C4-2B (cell line): ENCODE measurements around the gene MCCC2.

Experiments
- ZFX ChIP-seq: fragments of 450-650 bp; IDR thresholded peaks from 2 replicates; pipeline ENCODE4 v1.6.1; 2017
- TF ChIP-seq, protein P1 (sequence below): fragments of 450-650 bp; conservative IDR thresholded peaks from 2 replicates; pipeline ENCODE4 v1.5.1; 2017; ENCODE audit warnings: mild to moderate bottlenecking

DNA sequence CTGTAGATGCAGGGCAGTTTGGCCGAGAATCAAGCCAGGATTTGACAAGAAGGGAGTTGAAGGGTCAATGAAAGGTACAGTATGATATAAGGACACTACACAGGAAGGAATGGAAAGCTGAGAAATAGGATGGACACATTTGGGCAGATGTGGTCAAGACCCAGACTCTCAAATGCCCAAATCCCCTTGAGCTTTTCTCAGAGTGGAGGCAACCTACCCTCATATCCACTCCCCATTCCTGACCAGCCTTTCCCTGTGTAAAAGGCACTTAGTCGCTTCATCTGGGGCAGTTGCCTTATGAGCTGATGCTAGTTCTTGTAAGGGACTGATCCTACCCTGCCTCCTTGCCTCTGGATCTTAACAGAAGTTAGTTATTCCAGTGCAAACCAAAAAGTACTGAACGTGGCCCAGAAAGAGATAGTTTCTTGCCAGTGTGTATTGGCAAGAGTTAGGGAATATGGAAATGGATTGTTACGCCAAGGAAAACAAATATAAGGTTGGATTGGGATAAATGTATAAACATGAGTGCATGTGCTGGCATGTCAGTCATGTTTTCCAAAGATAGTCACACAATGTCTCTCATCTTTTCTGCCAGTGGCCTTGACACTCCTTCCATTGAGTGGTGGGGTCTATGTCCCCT, 4.1 kb upstream of the MCCC2 start:
- TF ChIP-seq, protein P1, sequence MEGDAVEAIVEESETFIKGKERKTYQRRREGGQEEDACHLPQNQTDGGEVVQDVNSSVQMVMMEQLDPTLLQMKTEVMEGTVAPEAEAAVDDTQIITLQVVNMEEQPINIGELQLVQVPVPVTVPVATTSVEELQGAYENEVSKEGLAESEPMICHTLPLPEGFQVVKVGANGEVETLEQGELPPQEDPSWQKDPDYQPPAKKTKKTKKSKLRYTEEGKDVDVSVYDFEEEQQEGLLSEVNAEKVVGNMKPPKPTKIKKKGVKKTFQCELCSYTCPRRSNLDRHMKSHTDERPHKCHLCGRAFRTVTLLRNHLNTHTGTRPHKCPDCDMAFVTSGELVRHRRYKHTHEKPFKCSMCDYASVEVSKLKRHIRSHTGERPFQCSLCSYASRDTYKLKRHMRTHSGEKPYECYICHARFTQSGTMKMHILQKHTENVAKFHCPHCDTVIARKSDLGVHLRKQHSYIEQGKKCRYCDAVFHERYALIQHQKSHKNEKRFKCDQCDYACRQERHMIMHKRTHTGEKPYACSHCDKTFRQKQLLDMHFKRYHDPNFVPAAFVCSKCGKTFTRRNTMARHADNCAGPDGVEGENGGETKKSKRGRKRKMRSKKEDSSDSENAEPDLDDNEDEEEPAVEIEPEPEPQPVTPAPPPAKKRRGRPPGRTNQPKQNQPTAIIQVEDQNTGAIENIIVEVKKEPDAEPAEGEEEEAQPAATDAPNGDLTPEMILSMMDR = no peak
- TF ChIP-seq ZFX = no peak
